RWPE1 (cell line): ENCODE results near the gene ISLR.

Experiments used
- CTCF ChIA-PET: fragments of 350-600 bp; sonication (Branson Sonifier 250); formaldehyde crosslinking; extraction: SDS; loops from one replicate; lab custom pipeline; 2021; lab: Yijun Ruan, JAX
- POLR2A ChIA-PET: fragments of 400-600 bp; formaldehyde crosslinking; extraction: SDS; loops from one replicate; lab custom pipeline; 2020; ENCODE audit warnings: antibody characterized with exemption; ENCODE audit not compliant: low non-redundant PET; lab: Yijun Ruan, JAX
- DNase-seq: peaks from one replicate; pipeline ENCODE4 v3.0.0; 2012; ENCODE audit warnings: low spot score
- H3K27ac ChIP-seq: fragments of 450-650 bp; 2 replicates; pipeline ENCODE4 v1.5.1; 2017
- TF ChIP-seq, protein P1 (sequence below): fragments of 450-650 bp; conservative IDR thresholded peaks from 2 replicates; pipeline ENCODE4 v1.5.1; 2017; ENCODE audit warnings: low read depth, mild to moderate bottlenecking

ISLR gene

GRCh38 chr15:74192751-74193150 is 19.2 kb downstream of the ISLR start:
- no peak overlapping the region for H3K27ac ChIP-seq
- ChIA-PET CTCF (no interaction called here), POLR2A (no interaction called here)
- TF ChIP-seq, protein P1, sequence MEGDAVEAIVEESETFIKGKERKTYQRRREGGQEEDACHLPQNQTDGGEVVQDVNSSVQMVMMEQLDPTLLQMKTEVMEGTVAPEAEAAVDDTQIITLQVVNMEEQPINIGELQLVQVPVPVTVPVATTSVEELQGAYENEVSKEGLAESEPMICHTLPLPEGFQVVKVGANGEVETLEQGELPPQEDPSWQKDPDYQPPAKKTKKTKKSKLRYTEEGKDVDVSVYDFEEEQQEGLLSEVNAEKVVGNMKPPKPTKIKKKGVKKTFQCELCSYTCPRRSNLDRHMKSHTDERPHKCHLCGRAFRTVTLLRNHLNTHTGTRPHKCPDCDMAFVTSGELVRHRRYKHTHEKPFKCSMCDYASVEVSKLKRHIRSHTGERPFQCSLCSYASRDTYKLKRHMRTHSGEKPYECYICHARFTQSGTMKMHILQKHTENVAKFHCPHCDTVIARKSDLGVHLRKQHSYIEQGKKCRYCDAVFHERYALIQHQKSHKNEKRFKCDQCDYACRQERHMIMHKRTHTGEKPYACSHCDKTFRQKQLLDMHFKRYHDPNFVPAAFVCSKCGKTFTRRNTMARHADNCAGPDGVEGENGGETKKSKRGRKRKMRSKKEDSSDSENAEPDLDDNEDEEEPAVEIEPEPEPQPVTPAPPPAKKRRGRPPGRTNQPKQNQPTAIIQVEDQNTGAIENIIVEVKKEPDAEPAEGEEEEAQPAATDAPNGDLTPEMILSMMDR = no peak
- no peak for DNase-seq

DNA sequence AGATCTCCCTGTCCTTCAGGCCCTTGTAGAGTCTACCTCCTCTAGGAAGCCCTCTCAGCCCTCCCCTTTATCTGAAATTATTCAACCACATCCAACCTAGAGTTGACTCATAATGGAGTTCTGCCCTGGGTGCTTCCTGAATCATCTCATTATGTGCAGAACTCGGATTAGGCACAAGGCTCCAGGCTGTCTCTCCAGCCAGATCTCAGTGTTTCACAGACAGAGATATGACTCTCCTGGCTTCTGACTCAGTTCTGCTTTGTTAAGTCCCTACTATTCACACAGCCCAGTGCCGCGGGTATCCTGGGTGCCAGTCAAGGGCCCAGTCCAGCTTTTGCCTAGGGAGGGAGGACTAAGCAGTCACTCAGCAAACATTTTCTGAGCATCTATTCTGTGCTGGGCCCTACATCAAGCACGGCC is 19.8 kb downstream of the ISLR start:
- TF ChIP-seq, protein P1 = no peak
- POLR2A ChIA-PET = no interaction called here
- CTCF ChIA-PET = no interaction called here
- H3K27ac ChIP-seq = peak overlapping the region; percentile 20; the same call in 1 of the 2 replicates
- peak; percentile 86 for DNase-seq

- POLR2A ChIA-PET = no interaction called here
These were observed 20.4 kb downstream of the ISLR start for GRCh38 chr15:74193905-74194304.

DNA sequence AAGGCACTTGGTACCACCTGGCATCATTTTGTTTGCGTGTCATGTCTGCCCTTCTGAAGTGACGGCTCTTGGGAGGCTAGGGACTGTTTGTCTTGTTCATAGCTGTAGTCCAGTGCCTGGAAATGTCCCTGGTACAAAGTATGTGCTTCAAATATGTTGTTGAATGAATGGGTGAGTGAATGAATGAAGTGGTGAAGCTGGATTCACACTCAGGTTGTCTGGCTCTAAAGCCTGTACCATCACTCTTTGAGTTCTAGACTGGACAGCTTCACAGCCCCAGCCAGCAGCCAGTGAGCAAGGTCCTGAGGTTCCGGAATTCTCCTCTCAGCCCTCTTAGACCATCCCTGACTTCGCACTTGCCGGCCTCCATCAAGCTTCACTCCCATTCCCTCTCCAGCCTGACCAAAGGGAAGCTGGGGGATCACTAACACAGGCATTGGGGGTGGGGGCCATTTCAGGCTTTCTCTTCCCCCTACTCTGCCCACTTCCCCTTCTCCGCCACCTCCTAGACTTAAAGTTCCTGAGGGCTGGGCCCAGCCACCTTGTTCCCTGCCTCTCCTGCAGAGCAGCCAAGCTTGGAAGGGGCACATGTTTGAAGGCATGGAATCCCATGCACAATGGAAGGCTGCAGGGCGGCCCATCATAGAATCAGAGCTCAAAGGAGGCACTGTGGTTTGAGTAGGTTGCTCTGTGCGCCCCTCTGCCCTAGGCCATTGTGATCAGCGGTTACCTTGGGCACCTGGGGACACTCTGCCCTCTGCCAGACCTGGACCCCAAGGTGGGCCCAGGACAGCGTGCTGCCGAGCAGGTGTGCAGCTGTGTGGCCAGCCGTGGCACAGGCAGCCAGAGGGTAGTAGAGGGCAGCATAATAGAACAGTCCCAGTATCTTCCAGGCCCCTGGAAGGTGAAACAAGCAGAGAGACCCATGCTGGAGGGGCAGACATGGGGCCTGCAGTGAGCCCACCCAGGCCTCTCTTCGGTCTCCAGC is 21.4 kb downstream of the ISLR start:
- TF ChIP-seq, protein P1 = no peak
- POLR2A ChIA-PET = no interaction called here
- no peak overlapping the region for H3K27ac ChIP-seq
- CTCF ChIA-PET = interaction anchor here (1.1 kb wide), 1 partner anchor 146 kb away, joined by 4 read pairs; no protein-coding TSS in a partner anchor
- no peak for DNase-seq

More at GRCh38 chr15:74193905-74194304, 20.4 kb downstream of the ISLR start:
- CTCF ChIA-PET = interaction anchor here (0.5 kb wide), 1 partner anchor 146 kb away, joined by 3 read pairs; no protein-coding TSS in a partner anchor
- TF ChIP-seq, protein P1 = no peak
- no peak overlapping the region; the same call in 1 of the 2 replicates for H3K27ac ChIP-seq
- DNase-seq = no peak

GRCh38 chr15:74196175-74196574 is 22.7 kb downstream of the ISLR start:
- DNase-seq = peak; percentile 70
- ChIA-PET POLR2A (no interaction called here), CTCF (interaction anchor here (0.5 to 0.9 kb wide), 3 partner anchors 13 to 68 kb away, joined by 3 to 4 read pairs (median 4); no protein-coding TSS in a partner anchor)
- TF ChIP-seq, protein P1 = no peak
- H3K27ac ChIP-seq = no peak overlapping the region

DNA sequence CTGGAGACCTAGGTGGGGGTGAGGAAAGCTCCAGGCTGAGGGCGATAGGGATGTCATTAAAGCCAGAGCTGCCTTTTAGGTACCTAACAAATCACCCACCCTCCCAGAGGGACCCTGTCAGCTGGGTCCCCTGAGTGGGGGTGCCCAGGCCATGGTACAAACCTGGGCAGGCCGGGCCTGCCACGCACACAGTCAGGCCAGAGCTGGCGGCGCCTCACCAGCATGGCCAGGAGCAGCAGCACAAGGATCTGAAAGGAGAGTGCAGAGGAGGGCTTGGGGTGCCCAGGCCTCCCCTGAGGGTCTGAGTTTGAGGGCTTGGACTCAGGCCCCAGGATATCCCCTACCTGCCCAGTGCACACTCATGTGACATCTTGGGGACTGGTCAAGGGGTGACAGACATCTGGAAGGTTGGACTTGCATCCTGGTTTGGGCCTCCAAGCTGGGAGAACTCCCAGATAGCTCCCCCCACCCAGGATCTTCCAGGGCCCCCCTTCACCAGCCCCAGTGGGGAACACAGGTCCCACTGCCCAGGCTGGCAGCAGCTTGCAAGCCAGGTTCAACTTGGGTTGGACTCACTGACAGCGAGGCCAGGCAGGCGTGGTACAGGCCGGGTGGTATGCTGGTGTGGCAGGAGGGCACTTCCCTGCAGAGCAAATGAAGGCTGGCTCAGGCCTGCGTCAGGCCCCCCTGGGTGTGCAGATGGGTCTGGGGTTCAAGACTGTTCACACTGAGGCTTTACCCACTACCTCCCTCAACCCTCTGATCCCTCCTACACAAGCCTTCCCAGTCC is 23.9 kb downstream of the ISLR start:
- H3K27ac ChIP-seq = no peak overlapping the region
- ChIA-PET POLR2A (interaction anchor here (0.6 kb wide), 1 partner anchor 18 kb away, joined by 4 read pairs; no protein-coding TSS in a partner anchor), CTCF (no interaction called here)
- TF ChIP-seq, protein P1 = no peak
- DNase-seq = no peak
